NCI-H128 (cell line): ENCODE measurements around the gene DMKN.

Source experiments
- DNase-seq: peaks from one replicate; lab custom pipeline; 2025; ENCODE audit not compliant: unreplicated experiment; lab: John Stamatoyannopoulos, UW

DMKN gene

GRCh38 chr19:35549879-35550523, 36.6 kb upstream of the DMKN start:
- DNase-seq = no peak

GRCh38 chr19:35549174-35549788, 35.8 kb upstream of the DMKN start:
- peak; percentile 27 for DNase-seq

- no peak for DNase-seq
Observed at GRCh38 chr19:35546532-35546931, 33.1 kb upstream of the DMKN start.

- no peak for DNase-seq
Observed at GRCh38 chr19:35545855-35546381, 32.5 kb upstream of the DMKN start.

GRCh38 chr19:35545001-35545854, 31.8 kb upstream of the DMKN start, which contains the start of gene TMEM147:
Gene TMEM147 (plus strand): TSS chr19:35545626. CDS start chr19:35545740, 114 bp downstream.
- peak; percentile 26 for DNase-seq

- no peak for DNase-seq
Observed at GRCh38 chr19:35544110-35544802, 30.8 kb upstream of the DMKN start.

- DNase-seq = no peak
Observed at GRCh38 chr19:35543280-35544109, 30.0 kb upstream of the DMKN start.

GRCh38 chr19:35542209-35542608, 28.8 kb upstream of the DMKN start:
- DNase-seq = no peak

GRCh38 chr19:35540356-35540927, 27.0 kb upstream of the DMKN start:
- DNase-seq = no peak

- no peak for DNase-seq
Observed at GRCh38 chr19:35539850-35540249, 26.4 kb upstream of the DMKN start.

GRCh38 chr19:35539314-35539713, 25.9 kb upstream of the DMKN start:
- DNase-seq = no peak

GRCh38 chr19:35534803-35535480, 21.5 kb upstream of the DMKN start:
- no peak for DNase-seq

- no peak for DNase-seq
Observed at GRCh38 chr19:35533822-35534392, 20.5 kb upstream of the DMKN start.

GRCh38 chr19:35533201-35533821, 19.9 kb upstream of the DMKN start, which contains the start of gene GAPDHS:
Gene GAPDHS (plus strand): TSS chr19:35533456. CDS start chr19:35533528, 72 bp downstream.
- no peak for DNase-seq

- DNase-seq = no peak
Observed at GRCh38 chr19:35531291-35531690, 17.8 kb upstream of the DMKN start.

- no peak for DNase-seq
Observed at GRCh38 chr19:35529241-35530218, 16.1 kb upstream of the DMKN start.
